NOMO-1 treated with DMSO at 0.1 percent for 48 hours (cell line): Measurements from ENCODE around the gene SH2D6.

Experiments used
- DNase-seq: peaks from one replicate; lab custom pipeline; 2025; ENCODE audit not compliant: unreplicated experiment; lab: John Stamatoyannopoulos, UW

The SH2D6 gene

GRCh38 chr2:85421260-85422071 is 3.0 kb downstream of the SH2D6 start:
- DNase-seq = peak; percentile 44

- DNase-seq = no peak
These were observed 3.6 kb downstream of the SH2D6 start for GRCh38 chr2:85422072-85422457.

GRCh38 chr2:85423525-85423924 is 5.0 kb downstream of the SH2D6 start:
- DNase-seq = no peak

- no peak for DNase-seq
These were observed 7.1 kb downstream of the SH2D6 start for GRCh38 chr2:85425588-85425987.

- no peak for DNase-seq
These were observed 8.9 kb downstream of the SH2D6 start for GRCh38 chr2:85427300-85427835.

- DNase-seq = peak; percentile 74
These were observed 9.9 kb downstream of the SH2D6 start for GRCh38 chr2:85428343-85428881.

DNA sequence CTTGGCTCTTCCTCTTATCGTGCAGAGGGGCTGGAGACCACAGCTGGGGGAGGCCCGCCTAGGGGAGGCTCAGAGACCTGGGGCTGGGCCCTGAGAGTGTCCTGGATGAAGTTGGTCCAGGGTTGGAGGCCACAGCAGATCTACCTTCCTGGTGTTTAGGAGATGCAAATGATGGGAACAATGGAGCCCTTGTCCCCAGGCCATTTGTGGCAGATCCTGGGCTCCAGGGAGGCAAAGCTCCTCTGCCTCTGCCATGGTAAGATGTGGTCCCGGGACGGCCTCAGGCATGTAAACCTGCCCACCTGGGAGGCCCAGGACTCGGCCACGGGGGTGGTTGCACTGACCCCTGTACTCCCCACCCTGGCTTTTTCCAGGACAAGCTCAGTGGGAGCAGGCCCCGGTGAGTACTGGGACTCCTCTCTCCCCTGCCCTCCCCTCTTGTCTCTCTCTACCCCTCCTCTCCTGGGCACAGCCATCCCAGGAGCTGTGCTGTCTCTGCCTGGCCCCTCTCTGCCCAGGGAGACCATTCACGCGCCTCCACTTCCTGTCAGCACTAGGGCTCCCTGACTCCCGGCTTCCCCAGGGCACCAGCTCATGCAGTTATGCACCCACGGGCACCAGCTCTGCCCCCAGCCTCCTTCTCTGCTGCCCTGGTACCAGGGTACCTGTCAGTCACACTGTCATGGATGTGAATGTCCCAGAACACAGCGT is 10.9 kb downstream of the SH2D6 start:
- DNase-seq = no peak

DNA sequence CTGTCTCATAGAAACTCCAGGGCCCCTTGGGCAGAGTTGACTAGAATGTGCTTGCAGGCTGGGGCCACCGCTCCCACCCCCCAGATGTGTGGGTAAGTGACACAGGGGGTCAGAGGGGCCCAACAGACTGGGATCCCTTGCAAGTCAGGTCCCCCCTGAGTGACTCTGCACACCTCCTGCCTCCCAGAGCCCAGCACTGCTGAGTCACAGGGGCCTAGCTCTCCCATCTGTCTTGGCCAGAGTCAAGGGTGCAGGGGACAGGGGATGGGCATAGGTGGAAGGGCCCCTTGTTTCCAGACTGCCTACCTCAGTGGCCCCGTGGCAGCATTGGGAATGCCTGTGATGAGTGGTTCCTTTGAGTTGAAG is 11.4 kb downstream of the SH2D6 start:
- no peak for DNase-seq

- no peak for DNase-seq
These were observed 12.4 kb downstream of the SH2D6 start for GRCh38 chr2:85430752-85431569.

DNA sequence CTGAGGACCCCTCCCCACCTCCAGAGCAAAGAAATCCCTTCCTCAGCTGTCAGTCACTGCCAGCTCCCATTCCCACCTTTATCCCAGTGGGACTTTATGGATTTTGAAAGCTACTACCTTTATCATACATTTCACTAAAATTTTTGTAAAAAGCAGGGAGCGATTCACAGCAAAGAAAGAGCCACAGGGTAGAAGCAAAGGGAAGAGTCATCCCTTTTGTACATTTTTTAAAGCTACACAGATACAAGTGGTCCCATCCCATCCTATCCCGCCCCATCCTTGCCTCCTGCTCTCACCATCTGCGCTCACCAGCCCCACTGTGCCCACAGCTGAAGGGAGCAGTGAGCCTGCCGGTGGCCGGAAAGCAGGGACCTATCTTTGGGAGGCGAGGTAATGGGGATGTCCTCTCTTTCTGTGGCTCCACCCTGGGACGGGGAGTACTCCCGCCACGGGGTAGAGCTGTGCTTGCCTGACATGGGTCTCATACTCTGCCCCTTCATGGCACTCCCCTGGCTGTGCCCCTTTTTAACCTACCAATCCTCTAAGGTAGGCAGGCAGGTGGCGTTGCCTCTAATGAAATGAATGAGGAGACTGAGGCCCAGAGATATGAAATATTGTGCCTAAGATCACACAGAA is 13.2 kb downstream of the SH2D6 start:
- DNase-seq = no peak

GRCh38 chr2:85433511-85434089 is 15.1 kb downstream of the SH2D6 start:
- DNase-seq = no peak

DNA sequence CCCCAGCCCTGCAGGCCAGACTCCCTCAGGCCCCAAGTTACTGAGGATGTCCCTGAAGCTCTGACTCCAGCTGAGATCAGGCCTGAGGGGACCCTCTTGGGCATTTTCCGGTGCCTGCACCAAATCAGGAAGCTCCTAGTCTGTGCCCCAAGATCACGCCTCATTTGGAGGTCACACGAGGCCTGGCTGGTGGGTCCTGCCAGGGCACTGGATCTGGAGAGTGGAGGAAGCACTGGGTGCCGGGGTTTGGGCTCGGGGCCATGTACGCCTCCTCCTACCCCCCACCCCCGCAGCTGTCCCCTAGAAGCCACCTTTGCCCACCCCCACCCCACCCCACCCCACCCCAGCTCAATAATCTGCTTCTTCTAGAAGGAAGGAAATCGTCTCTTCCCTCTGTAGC is 16.2 kb downstream of the SH2D6 start:
- no peak for DNase-seq

DNA sequence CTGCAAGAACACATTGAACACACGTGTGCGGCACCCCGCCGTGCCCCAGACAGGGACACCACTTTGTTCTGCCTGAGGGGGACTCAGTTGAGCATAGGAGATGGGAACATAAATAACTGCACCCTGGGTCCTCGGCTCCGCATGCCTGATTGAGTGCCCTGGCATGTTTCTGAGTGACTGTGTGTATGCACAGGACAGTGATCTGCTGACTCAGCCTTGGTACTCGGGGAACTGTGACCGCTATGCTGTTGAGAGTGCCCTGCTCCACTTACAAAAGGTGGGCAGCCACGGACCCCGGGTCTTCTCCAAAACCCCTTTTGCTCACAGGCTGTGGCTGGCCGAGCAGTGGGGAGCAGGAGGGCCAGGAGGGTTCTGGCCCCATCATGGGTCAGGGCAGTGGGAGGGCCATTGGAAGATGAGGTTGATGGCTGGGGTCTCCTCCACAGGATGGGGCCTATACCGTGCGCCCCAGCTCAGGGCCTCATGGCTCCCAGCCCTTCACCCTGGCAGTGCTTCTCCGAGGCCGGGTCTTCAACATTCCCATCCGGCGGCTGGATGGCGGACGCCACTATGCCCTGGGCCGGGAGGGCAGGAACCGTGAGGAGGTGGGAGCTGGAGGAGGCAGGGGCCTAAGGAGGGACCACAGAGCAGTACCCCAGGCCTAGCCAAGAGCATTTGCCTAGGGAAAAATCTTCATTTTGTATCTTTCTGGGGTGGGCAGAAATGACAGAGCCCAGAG is 16.9 kb downstream of the SH2D6 start:
- no peak for DNase-seq

DNA sequence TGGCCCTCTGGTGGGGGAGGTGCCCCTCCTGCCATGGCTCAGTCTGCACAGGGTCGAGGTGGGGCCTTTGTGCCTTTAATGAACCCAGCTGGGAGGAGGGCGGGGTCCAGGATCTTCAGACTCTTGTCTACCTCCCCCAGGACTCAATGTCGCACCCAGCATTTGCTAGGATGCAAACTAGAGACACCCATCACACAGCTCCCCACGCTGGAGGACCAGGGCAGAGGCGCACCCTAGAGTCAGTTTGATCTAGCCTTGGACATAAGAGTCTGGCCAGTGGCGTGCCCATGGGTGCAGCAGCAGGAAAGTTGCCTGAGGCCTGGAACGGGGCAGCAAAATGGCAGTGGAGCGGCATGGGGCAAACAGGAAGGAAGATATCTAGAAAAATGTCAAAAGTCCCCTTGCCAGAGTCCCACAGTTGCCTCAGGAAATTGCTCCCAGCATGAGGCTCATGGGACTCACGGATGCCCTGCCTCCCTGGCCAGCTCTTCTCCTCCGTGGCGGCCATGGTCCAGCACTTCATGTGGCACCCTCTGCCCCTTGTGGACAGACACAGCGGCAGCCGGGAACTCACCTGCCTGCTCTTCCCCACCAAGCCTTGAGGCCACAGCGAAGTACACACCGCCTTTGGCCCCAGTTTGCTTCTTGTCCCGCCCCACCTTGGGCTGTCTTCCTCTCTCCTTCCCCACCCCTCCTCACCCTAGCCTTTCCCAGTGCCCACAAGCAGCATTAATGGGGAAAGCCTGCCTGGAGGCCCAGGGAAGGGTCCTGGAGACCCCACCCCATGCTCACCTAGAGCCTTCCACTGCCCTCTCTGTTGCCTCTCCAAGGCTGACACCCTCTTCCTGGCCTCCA is 17.7 kb downstream of the SH2D6 start:
- DNase-seq = no peak

DNA sequence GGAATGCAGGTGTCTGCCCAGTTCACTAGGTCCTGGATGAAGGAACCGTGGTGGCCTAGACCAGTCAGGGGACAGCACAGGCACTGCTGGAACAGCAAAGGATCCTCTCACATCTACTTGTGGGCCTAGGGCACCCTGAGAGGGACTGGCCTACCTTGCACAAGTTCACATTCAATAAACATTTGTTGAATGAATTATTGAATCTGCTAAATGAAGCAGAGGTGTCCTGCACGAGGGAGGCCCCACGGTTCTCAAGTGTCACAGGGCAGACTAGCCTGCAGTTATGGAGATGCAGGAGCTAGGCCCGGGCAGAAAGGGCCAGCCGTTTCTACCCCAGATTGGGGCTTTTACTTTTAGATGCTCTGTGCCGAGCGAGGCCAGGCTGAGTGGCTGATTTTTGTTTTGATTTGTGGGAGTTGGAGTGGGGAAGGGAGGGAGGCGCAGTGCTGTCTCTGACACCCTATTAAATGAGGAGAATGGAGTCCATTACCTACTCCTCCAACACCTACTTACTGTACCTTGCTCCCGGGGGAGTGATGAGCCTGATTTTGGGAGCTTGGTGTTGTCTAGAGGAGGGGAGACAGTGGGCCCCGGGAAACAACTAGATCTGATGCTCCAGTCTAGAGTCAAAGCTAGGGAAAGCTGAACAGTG is 18.4 kb downstream of the SH2D6 start:
- DNase-seq = no peak

DNA sequence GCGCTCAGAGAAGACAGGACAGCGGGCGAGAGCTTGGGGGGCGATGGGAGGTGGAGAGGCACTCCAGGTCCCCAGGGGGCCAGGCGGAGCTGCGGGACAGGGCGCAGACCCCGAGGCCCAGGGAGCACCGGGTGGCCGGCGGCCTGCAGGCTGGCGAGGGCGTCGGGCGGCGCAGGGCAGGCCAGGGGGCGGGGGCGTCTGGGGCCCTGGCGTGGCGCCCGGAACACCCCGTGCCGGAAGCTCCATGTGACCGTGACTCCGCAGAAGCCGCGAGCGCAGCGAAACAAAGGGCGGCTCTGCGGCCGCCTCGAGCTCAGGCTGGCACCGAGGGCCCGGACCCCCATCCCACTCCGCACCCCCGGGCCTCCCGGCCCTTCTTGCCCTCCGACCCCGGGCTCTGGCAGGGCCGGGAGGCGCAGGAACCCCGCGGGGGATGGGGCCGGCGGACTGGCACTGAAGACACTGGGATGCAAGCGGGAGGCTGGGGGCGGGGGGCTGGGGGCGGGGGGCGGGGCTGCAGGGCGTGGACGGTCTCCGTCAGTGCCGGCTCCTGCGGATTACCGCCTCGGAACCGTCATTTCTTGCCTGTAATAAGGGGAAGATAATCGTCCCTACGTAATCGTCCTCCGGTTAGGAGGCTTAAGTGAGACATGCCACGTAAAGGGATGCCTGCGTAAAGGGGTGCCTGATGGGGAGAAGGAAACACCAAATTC is 19.1 kb downstream of the SH2D6 start:
- DNase-seq = peak; percentile 76

- peak; percentile 23 for DNase-seq
These were observed 19.9 kb downstream of the SH2D6 start for GRCh38 chr2:85438201-85439024.
